Transverse colon (tissue), 3 donors: ENCODE results near the gene PTPRN2.

Experiments used
- EP300 ChIP-seq: sonication (generic); formaldehyde crosslinking; IDR thresholded peaks from one replicate; pipeline ENCODE4 v1.6.1; 2017; ENCODE audit warnings: antibody characterized with exemption, low read depth
- TF ChIP-seq, protein P1 (sequence below), 5 experiments: fragments of 200-600 bp in 3 of 5; fragments of 450-650 bp in 2 of 5; sonication (generic) in 3 of 5; IDR thresholded peaks; 1 replicate in 2 of 5; 2 replicates in 3 of 5; pipeline ENCODE4 v1.5.1; 2016 to 2017; ENCODE audit warnings: antibody characterized with exemption in 5 of 5, inconsistent platforms in 3 of 5, mild to moderate bottlenecking in 2 of 5, moderate library complexity in 1 of 5

- TF ChIP-seq, protein P1, sequence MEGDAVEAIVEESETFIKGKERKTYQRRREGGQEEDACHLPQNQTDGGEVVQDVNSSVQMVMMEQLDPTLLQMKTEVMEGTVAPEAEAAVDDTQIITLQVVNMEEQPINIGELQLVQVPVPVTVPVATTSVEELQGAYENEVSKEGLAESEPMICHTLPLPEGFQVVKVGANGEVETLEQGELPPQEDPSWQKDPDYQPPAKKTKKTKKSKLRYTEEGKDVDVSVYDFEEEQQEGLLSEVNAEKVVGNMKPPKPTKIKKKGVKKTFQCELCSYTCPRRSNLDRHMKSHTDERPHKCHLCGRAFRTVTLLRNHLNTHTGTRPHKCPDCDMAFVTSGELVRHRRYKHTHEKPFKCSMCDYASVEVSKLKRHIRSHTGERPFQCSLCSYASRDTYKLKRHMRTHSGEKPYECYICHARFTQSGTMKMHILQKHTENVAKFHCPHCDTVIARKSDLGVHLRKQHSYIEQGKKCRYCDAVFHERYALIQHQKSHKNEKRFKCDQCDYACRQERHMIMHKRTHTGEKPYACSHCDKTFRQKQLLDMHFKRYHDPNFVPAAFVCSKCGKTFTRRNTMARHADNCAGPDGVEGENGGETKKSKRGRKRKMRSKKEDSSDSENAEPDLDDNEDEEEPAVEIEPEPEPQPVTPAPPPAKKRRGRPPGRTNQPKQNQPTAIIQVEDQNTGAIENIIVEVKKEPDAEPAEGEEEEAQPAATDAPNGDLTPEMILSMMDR (IDR thresholded peaks at IDR 0.05): no peak
- TF ChIP-seq EP300: no peak
Observed at GRCh38 chr7:158087196-158087595, 500.4 kb downstream of the PTPRN2 start.
